K562 (cell line): ENCODE data around the gene RPP25. TPM values are rescaled to one million over a fixed set of nuclear protein-coding genes. Genes with fewer than 3 reads are reported as not detected.

ENCODE experiments used
- CHAMP1 ChIP-seq: fragments of 450-650 bp; IDR thresholded peaks from 2 replicates; pipeline ENCODE4 v1.6.1; 2016; ENCODE audit warnings: mild to moderate bottlenecking
- EGR1 ChIP-seq: fragments of 450-650 bp; conservative IDR thresholded peaks from 2 replicates; pipeline ENCODE4 v1.6.1; 2017; ENCODE audit warnings: mild to moderate bottlenecking
- GTF3C2 ChIP-seq: IDR thresholded peaks from 3 replicates; pipeline ENCODE4 v1.6.1; 2011; ENCODE audit warnings: borderline replicate concordance, mild to moderate bottlenecking, moderate library complexity; ENCODE audit not compliant: insufficient read length; ENCODE audit errors: extremely low read depth
- HBP1 ChIP-seq: fragments of 450-650 bp; formaldehyde crosslinking; IDR thresholded peaks from 2 replicates; pipeline ENCODE4 v1.4.0; 2022; ENCODE audit warnings: missing genetic modification characterization
- HLTF ChIP-seq: fragments of 450-650 bp; IDR thresholded peaks from 2 replicates; pipeline ENCODE4 v1.6.1; 2016
- HMGN3 ChIP-seq: IDR thresholded peaks from 2 replicates; pipeline ENCODE4 v1.6.1; 2011; ENCODE audit warnings: borderline replicate concordance, low read depth, mild to moderate bottlenecking, mixed read lengths, low read length; ENCODE audit not compliant: insufficient read length; ENCODE audit errors: extremely low read depth
- MTA3 ChIP-seq: fragments of 450-650 bp; formaldehyde crosslinking; IDR thresholded peaks from 2 replicates; pipeline ENCODE4 v1.6.1; 2017; ENCODE audit warnings: mild to moderate bottlenecking, borderline replicate concordance
- MTF1 ChIP-seq: fragments of 250-450 bp; sonication (Bioruptor Pico); IDR thresholded peaks from 2 replicates; pipeline ENCODE4 v1.9.0; 2021; ENCODE audit warnings: moderate library complexity, mild to moderate bottlenecking, inconsistent platforms, borderline replicate concordance
- NR3C1 ChIP-seq: sonication (generic); formaldehyde crosslinking; IDR thresholded peaks from 2 replicates; pipeline ENCODE4 v1.8.1; 2022; ENCODE audit warnings: missing genetic modification reagents
- NRF1 ChIP-seq, 2 experiments: fragments of 450-650 bp; IDR thresholded peaks in 1 of 2; conservative IDR thresholded peaks in 1 of 2; 2 replicates each; pipeline ENCODE4 v1.6.1; 2014; ENCODE audit warnings: mild to moderate bottlenecking in 2 of 2
- RFX7 ChIP-seq: fragments of 250-450 bp; sonication (Bioruptor Pico); IDR thresholded peaks from 2 replicates; pipeline ENCODE4 v1.5.1; 2021; ENCODE audit warnings: mild to moderate bottlenecking
- RNF2 ChIP-seq: sonication (generic); IDR thresholded peaks from 2 replicates; pipeline ENCODE4 v1.6.1; 2016
- ZFP1 ChIP-seq: fragments of 450-650 bp; formaldehyde crosslinking; IDR thresholded peaks from 2 replicates; pipeline ENCODE4 v1.4.0; 2020; ENCODE audit warnings: mild to moderate bottlenecking, mixed read lengths
- ZNF253 ChIP-seq: fragments of 250-450 bp; sonication (Bioruptor Pico); conservative IDR thresholded peaks from 2 replicates; pipeline ENCODE4 v1.6.1; 2021; ENCODE audit warnings: mild to moderate bottlenecking
- ZNF324 ChIP-seq: fragments of 250-450 bp; sonication (Bioruptor Pico); IDR thresholded peaks from 2 replicates; pipeline ENCODE4 v1.4.0; 2020; ENCODE audit warnings: mild to moderate bottlenecking
- ZNF431 ChIP-seq: sonication (generic); formaldehyde crosslinking; IDR thresholded peaks from 2 replicates; pipeline ENCODE4 v1.8.0; 2022; ENCODE audit warnings: mild to moderate bottlenecking, missing genetic modification reagents
- ZNF583 ChIP-seq: fragments of 250-450 bp; sonication (Bioruptor Pico); IDR thresholded peaks from 2 replicates; pipeline ENCODE4 v1.4.0; 2020
- ZNF717 ChIP-seq: fragments of 250-450 bp; sonication (Bioruptor Pico); IDR thresholded peaks from 2 replicates; pipeline ENCODE4 v1.5.0; 2021
- polyA plus RNA-seq, 8 experiments: library from polyadenylated mRNA; depleted of rRNA in 4 of 8; stranded (reverse) in 5 of 8; unstranded in 3 of 8; fragments of >200 nt; fragmentation: Nextera tagmentation in 2 of 8; fragmentation: Illumina TruSeq in 1 of 8; extraction: Ambion mirVana in 2 of 8; extraction: Trizol in 1 of 8; gene quantifications; 2 replicates each; pipeline versions ENCODE4 v1.2.1 to v1.2.3, GENCODE V29; 2011 to 2014; ENCODE audit warnings: inconsistent platforms in 1 of 8, missing spikeins in 1 of 8
- total RNA-seq, 7 experiments: library from RNA; depleted of rRNA in 6 of 7; stranded (reverse); fragments of >200 nt in 6 of 7; fragmentation: Illumina TruSeq in 2 of 7; extraction: Trizol in 2 of 7; gene quantifications; 2 replicates each; pipeline versions ENCODE4 v1.2.1 to v1.2.3, GENCODE V29; 2011 to 2021; ENCODE audit warnings: low replicate concordance in 1 of 7
- TF ChIP-seq, protein P1 (sequence below): fragments of 250-450 bp; sonication (Bioruptor Pico); IDR thresholded peaks from 2 replicates; pipeline ENCODE4 v1.5.0; 2021; ENCODE audit warnings: mild to moderate bottlenecking, moderate library complexity

The RPP25 gene
- total and polyA plus RNA-seq, 9 of the 15 experiments (the other 6 are each of a cell fraction or from before 2014, with no cell fraction given) = 1.1 to 12.3 (median 5.6) TPM

GRCh38 chr15:74937590-74938371, 18.8 kb downstream of the RPP25 start, which contains the start of gene COX5A (continued):
- no peak for TF ChIP-seq GTF3C2
- TF ChIP-seq ZNF431 (CRISPR knock-in tag) = no peak
- no peak for TF ChIP-seq ZNF253
- TF ChIP-seq, protein P1, sequence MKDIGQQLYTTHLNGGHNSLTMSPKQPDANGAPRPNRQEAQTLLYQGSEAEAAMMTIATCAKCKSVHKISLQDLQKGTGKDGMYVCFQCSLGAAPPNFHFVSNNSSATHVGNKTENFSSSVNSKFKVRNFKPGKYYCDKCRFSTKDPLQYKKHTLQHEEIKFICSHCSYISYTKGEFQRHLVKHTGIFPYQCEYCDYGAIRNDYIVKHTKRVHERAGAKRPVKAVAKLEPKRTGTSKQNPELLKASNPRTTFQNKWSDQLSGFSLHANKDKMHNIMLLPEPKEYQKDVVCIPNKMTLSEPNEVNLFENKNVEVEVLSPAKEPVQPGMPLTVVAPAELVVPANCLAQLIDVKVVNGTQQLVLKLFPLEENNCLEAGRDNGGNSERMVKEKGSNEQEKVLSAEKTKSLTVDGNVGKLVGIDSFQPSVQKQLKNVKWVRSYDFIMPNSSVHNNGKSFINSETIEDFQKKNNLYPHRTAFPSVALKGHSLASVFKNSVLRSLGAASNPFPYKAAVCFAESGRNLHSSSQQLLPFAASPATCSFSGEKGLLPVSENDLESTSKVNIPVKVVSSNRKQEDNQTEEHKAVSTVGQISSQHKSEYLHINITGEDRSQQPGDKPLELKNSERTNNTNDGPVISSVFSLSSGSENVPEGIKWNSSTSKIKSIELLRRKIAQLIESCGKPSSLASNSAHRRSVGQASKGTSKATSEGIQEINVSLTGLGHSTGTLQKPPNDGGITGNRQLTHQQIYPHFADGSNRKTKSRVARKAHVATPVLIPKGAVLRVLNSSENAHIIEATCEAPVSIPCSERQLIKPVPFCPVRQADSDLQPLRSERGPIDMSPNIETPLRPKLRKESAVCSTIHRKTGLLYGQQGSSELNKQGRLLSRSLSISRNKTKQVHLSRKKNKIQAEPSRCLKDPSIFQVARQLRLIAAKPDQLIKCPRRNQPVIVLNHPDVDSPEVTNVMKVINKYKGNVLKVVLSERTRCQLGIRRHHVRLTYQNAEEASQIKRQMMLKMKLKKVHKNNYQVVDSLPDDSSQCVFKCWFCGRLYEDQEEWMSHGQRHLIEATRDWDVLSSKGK = no peak
- TF ChIP-seq MTA3 = peak; percentile 99
- peak; percentile 37 for TF ChIP-seq HMGN3
- peak; percentile 81; the same call in 1 of the 2 replicates for TF ChIP-seq NR3C1 (CRISPR knock-in tag)
- no peak; the same call in 1 of the 2 replicates for TF ChIP-seq HLTF
- TF ChIP-seq RFX7 (CRISPR knock-in tag) = no peak
- no peak for TF ChIP-seq ZNF717 (CRISPR knock-in tag)
- TF ChIP-seq CHAMP1 = no peak
- TF ChIP-seq EGR1 = peak; percentile 83
- no peak for TF ChIP-seq ZNF583 (CRISPR knock-in tag)
- no peak for TF ChIP-seq HBP1 (CRISPR knock-in tag)
- TF ChIP-seq MTF1 (CRISPR knock-in tag) = no peak
- peak in 1 of 2 experiments; percentile 84 for TF ChIP-seq NRF1 (conservative IDR thresholded peaks at IDR 0.05 in 1 of 2, IDR thresholded peaks at IDR 0.05 in 1 of 2)
- no peak for TF ChIP-seq ZFP1 (CRISPR knock-in tag)
- no peak for TF ChIP-seq ZNF324 (CRISPR knock-in tag)
- peak; percentile 19; the same call in 1 of the 2 replicates for TF ChIP-seq RNF2
